IgD-negative memory B cell (primary cell): ENCODE results near the gene PTPN1. TPM values are rescaled to one million over a fixed set of nuclear protein-coding genes. Genes with fewer than 3 reads are reported as not detected.

ENCODE experiments used
- H3K27ac Mint-ChIP-seq, 3 donors: one replicate each; pipeline ENCODE4 v1.8.0; 2020 to 2022; ENCODE audit warnings: mild to moderate bottlenecking in 3 of 3, mixed read lengths in 3 of 3, moderate library complexity in 1 of 3
- H3K27me3 Mint-ChIP-seq: one replicate; pipeline ENCODE4 v1.8.0; 2021; ENCODE audit warnings: mixed read lengths
- H3K36me3 Mint-ChIP-seq: one replicate; pipeline ENCODE4 v1.8.0; 2020; ENCODE audit warnings: mild to moderate bottlenecking, mixed read lengths
- H3K4me1 Mint-ChIP-seq, 3 donors: one replicate each; pipeline ENCODE4 v1.8.0; 2020 to 2022; ENCODE audit warnings: mixed read lengths in 3 of 3, mild to moderate bottlenecking in 1 of 3
- H3K4me3 Mint-ChIP-seq, 4 donors: one replicate each; pipeline ENCODE4 v1.8.0; 2020 to 2022; ENCODE audit warnings: mild to moderate bottlenecking in 4 of 4, mixed read lengths in 4 of 4, moderate library complexity in 3 of 4
- H3K9me3 Mint-ChIP-seq, 3 donors: one replicate each; pipeline ENCODE4 v1.8.0; 2020 to 2021; ENCODE audit warnings: mixed read lengths in 3 of 3, mild to moderate bottlenecking in 1 of 3
- polyA plus RNA-seq: library from polyadenylated mRNA; unstranded; fragments of 300-500 nt; fragmentation: Illumina TruSeq; gene quantifications from one replicate; pipeline ENCODE4 v1.2.3, GENCODE V29; 2021

Gene PTPN1
- polyA plus RNA-seq, 1 donor from 2014 or later: 73.8 TPM

DNA sequence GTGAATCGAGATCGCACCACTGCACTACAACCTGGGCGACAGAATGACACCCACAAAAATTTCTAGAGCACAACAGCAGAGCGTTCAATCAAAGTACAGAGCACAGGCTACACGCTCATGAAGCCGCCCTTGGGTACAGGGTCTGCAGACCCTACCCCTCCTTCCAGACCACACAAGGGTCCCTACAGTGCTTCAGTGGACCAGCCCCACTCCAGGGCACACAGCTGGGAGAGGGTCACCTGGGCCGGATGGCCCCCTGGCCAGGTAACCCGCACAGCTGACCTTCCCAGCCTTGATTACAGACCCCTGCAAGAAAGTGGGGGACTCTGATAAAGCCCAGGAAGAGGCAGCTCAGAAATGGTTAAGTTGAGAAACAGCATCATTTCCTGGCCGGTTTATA is 117.6 kb downstream of the PTPN1 start:
- no peaks in the 10 kb centered on the region for H3K36me3 Mint-ChIP-seq
- no peak overlapping the region for H3K27ac Mint-ChIP-seq
- no peaks in the 10 kb centered on the region for H3K9me3 Mint-ChIP-seq
- H3K4me3 Mint-ChIP-seq: no peak overlapping the region
- peaks cover 0 to 2% (median 0%) of the 10 kb centered on the region in 3 donors for H3K4me1 Mint-ChIP-seq
- peaks cover 7% of the 10 kb centered on the region for H3K27me3 Mint-ChIP-seq

DNA sequence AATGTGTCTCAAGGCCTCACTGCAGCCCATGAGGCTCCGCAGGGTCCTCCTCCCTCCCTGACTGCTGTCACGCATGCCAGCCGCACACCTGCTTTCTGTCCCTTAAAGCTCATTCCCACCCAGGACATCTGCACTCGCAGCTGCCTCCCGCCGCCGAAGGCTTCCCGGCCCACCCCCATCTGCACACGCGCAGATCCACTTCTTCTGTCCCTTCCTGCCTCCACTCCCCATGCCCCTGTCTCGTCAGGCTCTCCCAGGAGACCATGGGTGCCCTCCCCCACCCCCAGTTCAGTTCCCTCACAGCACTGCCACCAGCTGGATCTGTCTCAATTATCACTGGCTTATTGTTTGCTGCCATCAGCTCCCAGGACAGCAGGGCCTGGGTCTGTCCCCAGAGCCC is 118.1 kb downstream of the PTPN1 start:
- Mint-ChIP-seq H3K27me3 (peaks cover 7% of the 10 kb centered on the region), H3K36me3 (no peaks in the 10 kb centered on the region), H3K4me3 (no peak overlapping the region), H3K4me1 (peaks cover 0 to 2% (median 0%) of the 10 kb centered on the region in 3 donors), H3K9me3 (no peaks in the 10 kb centered on the region), H3K27ac (no peak overlapping the region)

DNA sequence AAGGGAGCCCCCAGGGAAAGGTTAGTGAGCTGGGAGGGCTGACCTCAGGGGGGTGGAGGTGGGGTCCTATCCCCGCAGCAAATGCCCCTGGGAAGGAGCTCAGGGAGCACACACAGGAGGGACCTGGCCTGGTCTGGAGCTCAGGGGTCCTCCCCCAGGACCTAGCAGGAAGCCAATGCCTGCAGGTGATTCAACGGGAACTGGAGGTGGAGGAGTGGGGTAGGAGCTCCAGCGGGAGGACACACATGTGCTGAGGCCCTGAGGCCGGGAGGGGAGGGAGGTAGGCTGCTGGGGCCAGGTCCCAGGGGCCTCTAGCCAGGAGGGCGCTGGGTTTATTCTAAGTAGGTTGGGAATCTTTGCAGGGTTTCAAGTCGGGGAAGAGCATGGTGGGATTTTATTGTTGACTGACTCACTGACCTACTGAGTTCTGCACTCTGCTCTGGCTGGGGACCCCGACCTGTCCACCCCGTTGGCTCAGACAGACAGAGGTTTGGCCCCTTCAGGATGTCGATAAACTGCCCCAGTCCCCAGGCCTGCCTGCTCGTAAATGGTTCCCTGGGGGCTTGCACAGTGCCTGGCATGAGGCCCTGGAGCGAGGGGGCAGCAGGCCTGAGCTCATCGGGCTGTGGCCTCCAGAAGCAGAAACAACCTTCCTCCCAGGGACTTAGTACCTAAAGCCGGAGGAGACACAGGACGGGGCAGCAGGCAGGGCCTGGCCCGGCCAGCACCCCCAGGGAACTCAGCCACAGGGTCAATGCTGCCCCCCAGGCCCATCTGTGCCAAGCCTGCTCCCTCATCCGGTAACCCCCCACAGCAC is 118.9 kb downstream of the PTPN1 start:
- Mint-ChIP-seq H3K4me1 (peaks cover 0 to 2% (median 0%) of the 10 kb centered on the region in 3 donors), H3K9me3 (no peaks in the 10 kb centered on the region), H3K4me3 (no peak overlapping the region), H3K27ac (no peak overlapping the region), H3K36me3 (no peaks in the 10 kb centered on the region), H3K27me3 (peaks cover 7% of the 10 kb centered on the region)

DNA sequence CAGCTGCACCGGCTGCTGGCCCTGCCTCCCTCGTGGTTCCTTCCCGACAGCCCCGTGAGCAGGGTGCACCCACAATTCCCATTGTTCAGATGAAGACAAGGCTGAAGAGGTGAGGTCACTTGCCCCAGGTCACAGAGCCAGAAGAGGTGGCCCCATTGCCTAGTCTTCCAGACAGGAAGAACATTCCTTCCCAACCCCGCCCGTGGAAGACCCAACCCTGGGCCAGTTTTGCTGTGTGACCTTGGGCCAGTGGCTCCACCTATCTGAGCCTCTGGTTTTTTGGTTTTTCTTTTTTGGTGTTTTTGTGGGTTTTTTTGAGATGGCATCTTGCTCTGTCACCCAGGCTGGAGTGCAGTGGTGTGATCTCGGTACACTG is 119.5 kb downstream of the PTPN1 start:
- H3K27me3 Mint-ChIP-seq: peaks cover 7% of the 10 kb centered on the region
- H3K27ac Mint-ChIP-seq: no peak overlapping the region
- H3K36me3 Mint-ChIP-seq: no peaks in the 10 kb centered on the region
- H3K4me1 Mint-ChIP-seq: peaks cover 0 to 2% (median 0%) of the 10 kb centered on the region in 3 donors
- no peak overlapping the region for H3K4me3 Mint-ChIP-seq
- H3K9me3 Mint-ChIP-seq: no peaks in the 10 kb centered on the region

DNA sequence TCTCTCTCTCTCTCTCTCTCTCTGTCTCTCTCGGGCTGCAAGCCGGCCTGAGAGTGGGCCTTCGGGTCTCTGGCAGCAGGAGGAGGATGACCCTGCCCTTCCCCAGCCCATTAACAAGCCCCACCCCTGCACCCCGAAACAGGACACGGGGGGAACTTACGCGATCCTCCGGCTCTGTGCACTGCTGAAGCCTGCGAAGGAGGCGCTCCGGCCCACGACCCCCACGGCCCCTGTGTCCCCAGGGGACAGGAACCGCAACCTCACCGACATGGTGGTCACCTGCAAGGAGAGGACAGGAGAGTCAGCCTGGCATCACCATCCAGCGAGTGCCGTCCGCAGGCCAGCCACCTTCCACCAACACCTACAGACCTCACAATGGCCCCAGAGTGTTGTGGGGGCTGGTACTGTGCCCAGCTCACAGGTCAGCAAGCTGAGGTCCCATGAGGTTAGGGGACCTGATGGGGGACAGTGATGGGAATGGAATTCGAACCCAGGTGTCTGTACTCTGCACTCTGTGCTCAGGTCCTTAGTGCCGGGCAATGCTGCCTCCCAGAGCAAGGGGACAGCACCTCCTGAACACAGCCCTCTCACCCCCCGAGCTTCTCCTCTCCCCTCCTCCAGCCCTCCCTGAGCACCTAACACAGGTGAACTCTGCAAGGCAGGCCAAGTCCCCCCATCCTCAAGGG is 120.5 kb downstream of the PTPN1 start:
- no peak overlapping the region for H3K27ac Mint-ChIP-seq
- H3K4me1 Mint-ChIP-seq: peaks cover 0 to 3% (median 2%) of the 10 kb centered on the region in 3 donors

DNA sequence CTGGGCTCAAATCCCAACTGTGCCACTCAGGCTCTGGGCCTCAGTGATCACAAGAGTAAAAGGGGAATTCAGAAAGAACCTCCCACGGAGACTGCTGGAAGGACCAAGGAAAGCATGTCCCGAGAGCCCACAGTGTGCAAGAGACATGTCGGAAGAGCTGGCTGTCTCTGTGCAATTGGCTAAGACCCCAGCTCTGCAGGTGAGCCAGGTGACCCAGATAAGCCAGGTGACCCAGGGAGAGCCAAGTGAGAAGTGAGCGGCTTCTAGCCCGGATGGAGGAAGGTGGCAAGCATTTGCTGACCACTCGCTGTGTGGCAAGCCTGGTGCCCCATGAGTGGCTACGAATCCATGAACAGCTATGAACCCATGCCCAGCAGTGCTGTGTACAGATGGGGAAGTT is 122.1 kb downstream of the PTPN1 start:
- no peaks in the 10 kb centered on the region for H3K9me3 Mint-ChIP-seq
- no peak overlapping the region for H3K4me3 Mint-ChIP-seq
- no peak overlapping the region for H3K27ac Mint-ChIP-seq
- H3K36me3 Mint-ChIP-seq: peaks cover 1% of the 10 kb centered on the region
- H3K27me3 Mint-ChIP-seq: peaks cover 6% of the 10 kb centered on the region
- peaks cover 0 to 3% (median 2%) of the 10 kb centered on the region in 3 donors for H3K4me1 Mint-ChIP-seq

More for the DNA sequence above, 120.5 kb downstream of the PTPN1 start:
- Mint-ChIP-seq H3K9me3 (no peaks in the 10 kb centered on the region), H3K36me3 (peaks cover 1% of the 10 kb centered on the region), H3K4me3 (no peak overlapping the region), H3K27me3 (peaks cover 4% of the 10 kb centered on the region)

DNA sequence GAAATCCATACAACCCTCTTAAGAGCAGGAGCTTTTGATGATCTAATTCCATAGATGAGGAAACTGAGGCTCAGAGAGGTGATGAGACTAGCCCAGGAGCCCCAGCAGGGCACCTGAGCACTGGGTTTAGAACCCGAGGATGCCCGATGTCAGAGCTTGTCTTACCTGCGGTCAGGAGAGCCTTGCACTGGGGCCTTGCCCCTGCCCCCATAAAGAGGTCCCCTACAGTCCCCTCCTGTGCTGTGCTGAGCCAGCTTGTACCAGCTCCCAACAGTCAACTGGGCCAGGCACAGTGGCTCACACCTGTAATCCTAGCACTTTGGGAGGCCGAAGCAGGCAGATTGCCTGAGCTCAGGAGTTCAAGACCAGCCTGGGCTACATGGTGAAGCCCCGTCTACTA is 122.5 kb downstream of the PTPN1 start:
- H3K9me3 Mint-ChIP-seq: no peaks in the 10 kb centered on the region
- no peak overlapping the region for H3K27ac Mint-ChIP-seq
- H3K4me3 Mint-ChIP-seq: no peak overlapping the region
- H3K36me3 Mint-ChIP-seq: peaks cover 1% of the 10 kb centered on the region
- H3K4me1 Mint-ChIP-seq: peaks cover 0 to 3% (median 2%) of the 10 kb centered on the region in 3 donors
- H3K27me3 Mint-ChIP-seq: peaks cover 6% of the 10 kb centered on the region

DNA sequence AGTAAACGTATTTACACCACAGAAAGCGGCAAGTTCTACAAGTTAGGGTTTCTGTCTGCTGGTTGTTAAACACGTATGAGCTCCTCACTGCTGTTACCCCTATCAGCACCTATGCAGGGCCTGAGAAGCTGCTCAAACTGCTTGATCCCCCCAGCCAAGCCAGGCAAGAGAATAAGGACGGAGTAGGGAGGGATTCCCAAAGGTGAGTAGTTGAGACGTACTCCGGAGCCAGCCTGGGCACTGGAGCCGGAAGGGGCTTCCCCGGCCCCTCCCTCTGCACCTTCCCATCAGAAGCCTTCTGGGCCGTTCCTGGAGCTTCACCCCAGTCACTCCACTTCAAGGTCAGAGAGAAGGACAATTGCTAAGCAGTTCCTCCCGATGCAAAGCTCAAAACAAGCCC is 123.2 kb downstream of the PTPN1 start:
- H3K9me3 Mint-ChIP-seq: no peaks in the 10 kb centered on the region
- H3K36me3 Mint-ChIP-seq: peaks cover 1% of the 10 kb centered on the region
- H3K27me3 Mint-ChIP-seq: peaks cover 6% of the 10 kb centered on the region
- no peak overlapping the region for H3K4me3 Mint-ChIP-seq
- peaks cover 0 to 2% (median 1%) of the 10 kb centered on the region in 3 donors for H3K4me1 Mint-ChIP-seq
- H3K27ac Mint-ChIP-seq: no peak overlapping the region

DNA sequence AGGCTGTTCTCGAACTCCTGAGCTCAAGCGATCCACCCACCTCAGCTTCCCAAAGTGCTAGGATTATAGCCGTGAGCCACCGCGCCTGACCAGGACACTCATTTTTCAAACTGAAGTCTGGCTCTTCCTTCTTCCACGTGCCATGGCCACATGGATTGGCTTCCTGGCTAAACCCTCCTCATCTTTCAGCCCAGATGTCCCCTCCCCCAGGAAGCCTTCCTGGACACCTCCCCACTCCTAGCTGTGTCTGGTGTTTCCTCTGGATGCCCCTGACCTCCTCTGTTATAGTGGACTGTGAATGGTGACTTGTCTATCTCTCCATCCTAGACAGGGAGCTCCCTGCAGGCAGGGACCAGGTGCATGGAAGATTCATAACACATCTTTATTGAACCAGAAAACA is 124.0 kb downstream of the PTPN1 start:
- no peaks in the 10 kb centered on the region for H3K9me3 Mint-ChIP-seq
- H3K4me1 Mint-ChIP-seq: peaks cover 0 to 2% (median 1%) of the 10 kb centered on the region in 3 donors
- no peak overlapping the region for H3K27ac Mint-ChIP-seq
- peaks cover 1% of the 10 kb centered on the region for H3K36me3 Mint-ChIP-seq
- H3K27me3 Mint-ChIP-seq: peaks cover 3% of the 10 kb centered on the region
- H3K4me3 Mint-ChIP-seq: no peak overlapping the region

Other genes starting within 250 kb of the PTPN1 start
- gene RIPOR3, start 181.2 kb downstream of the PTPN1 start, polyA plus RNA-seq: 3.3 TPM
- gene PARD6B, start 221.2 kb downstream of the PTPN1 start, polyA plus RNA-seq: 0.70 TPM